ENCODE results near the gene EI24.
A peak's percentile ranks its signal among the peaks of the same experiment; 100 is the strongest.
"Not testable (repeated sequence)": the region's sequence is repeated elsewhere in the genome, so short reads cannot be mapped to it uniquely, and the experiment has no call there.

The EI24 gene

GRCh38 chr11:125569915-125570621 is 791 bp downstream of the EI24 start:
- no peak overlapping the region for H4K8ac ChIP-seq (ENCODE audit: low read depth, low read length)
- peaks cover 14% of the 10 kb centered on the region for H3K79me2 ChIP-seq (ENCODE audit: control insufficient read depth, insufficient read depth, low read length)
- H3K9ac ChIP-seq (ENCODE audit: low read length): peak overlapping the region; percentile 100
- peak; percentile 13 for DNase-seq
- peak overlapping the region; percentile 99 for H3K4me3 ChIP-seq (ENCODE audit: low read length)
- H4K5ac ChIP-seq (ENCODE audit: low read length): no peak overlapping the region
- peak overlapping the region; percentile 73 for H2BK5ac ChIP-seq (ENCODE audit: low read length)
- peaks cover 1% of the 10 kb centered on the region for H3K36me3 ChIP-seq (ENCODE audit: control insufficient read depth, insufficient read depth, low read length)
- H3K18ac ChIP-seq (ENCODE audit: low read length): peak overlapping the region; percentile 64
- H3K27ac ChIP-seq (ENCODE audit: low read depth, low read length): no peak overlapping the region
- peaks cover 12% of the 10 kb centered on the region for H3K79me1 ChIP-seq (ENCODE audit: low read length)
- peak overlapping the region; percentile 95 for H3K4ac ChIP-seq (ENCODE audit: low read depth, low read length)
- H2BK15ac ChIP-seq (replicated peaks; ENCODE audit: low read depth): no peak overlapping the region
- no peaks in the 10 kb centered on the region for H3K27me3 ChIP-seq (ENCODE audit: insufficient read depth, low read length, poor library complexity)
- peaks cover 4% of the 10 kb centered on the region for H3K4me1 ChIP-seq (ENCODE audit: control insufficient read depth, low read depth, low read length)
- H3K56ac ChIP-seq (ENCODE audit: low read length): peak overlapping the region; percentile 99
- H2BK120ac ChIP-seq (ENCODE audit: low read depth, low read length): no peak overlapping the region
- WGBS (ENCODE audit: extremely low coverage, insufficient coverage, low lambda C conversion rate): no CpG with 5 or more reads among the region's 9 CpGs
- H3K23ac ChIP-seq (ENCODE audit: low read length): peak overlapping the region; percentile 94
- peak overlapping the region; percentile 99 for H3K4me2 ChIP-seq (ENCODE audit: low read length)
- H2AK5ac ChIP-seq (ENCODE audit: low read length): peak overlapping the region; percentile 65

GRCh38 chr11:125570952-125571351 is 1.7 kb downstream of the EI24 start:
- no peak overlapping the region for H2BK15ac ChIP-seq (replicated peaks; ENCODE audit: low read depth)
- H4K8ac ChIP-seq (ENCODE audit: low read depth, low read length): no peak overlapping the region
- H3K79me1 ChIP-seq (ENCODE audit: low read length): peaks cover 12% of the 10 kb centered on the region
- H3K4me2 ChIP-seq (ENCODE audit: low read length): no peak overlapping the region
- H4K5ac ChIP-seq (ENCODE audit: low read length): no peak overlapping the region
- H3K56ac ChIP-seq (ENCODE audit: low read length): no peak overlapping the region
- no peak overlapping the region for H3K18ac ChIP-seq (ENCODE audit: low read length)
- no peak overlapping the region for H3K23ac ChIP-seq (ENCODE audit: low read length)
- no peak overlapping the region for H3K27ac ChIP-seq (ENCODE audit: low read depth, low read length)
- H3K36me3 ChIP-seq (ENCODE audit: control insufficient read depth, insufficient read depth, low read length): peaks cover 4% of the 10 kb centered on the region
- peak overlapping the region; percentile 10 for H3K9ac ChIP-seq (ENCODE audit: low read length)
- H2AK5ac ChIP-seq (ENCODE audit: low read length): no peak overlapping the region
- no peak overlapping the region for H3K4me3 ChIP-seq (ENCODE audit: low read length)
- H3K79me2 ChIP-seq (ENCODE audit: control insufficient read depth, insufficient read depth, low read length): peaks cover 14% of the 10 kb centered on the region
- H3K4me1 ChIP-seq (ENCODE audit: control insufficient read depth, low read depth, low read length): peaks cover 4% of the 10 kb centered on the region
- no peaks in the 10 kb centered on the region for H3K27me3 ChIP-seq (ENCODE audit: insufficient read depth, low read length, poor library complexity)
- H2BK120ac ChIP-seq (ENCODE audit: low read depth, low read length): no peak overlapping the region
- WGBS (ENCODE audit: extremely low coverage, insufficient coverage, low lambda C conversion rate): 100% methylated on average over 1 of the region's 2 CpGs
- no peak overlapping the region for H2BK5ac ChIP-seq (ENCODE audit: low read length)
- no peak for DNase-seq
- no peak overlapping the region for H3K4ac ChIP-seq (ENCODE audit: low read depth, low read length)

- H3K23ac ChIP-seq (ENCODE audit: low read length): no peak overlapping the region
- H2AK5ac ChIP-seq (ENCODE audit: low read length): no peak overlapping the region
- H3K18ac ChIP-seq (ENCODE audit: low read length): no peak overlapping the region
- no peak overlapping the region for H3K27ac ChIP-seq (ENCODE audit: low read depth, low read length)
- no peak overlapping the region for H2BK15ac ChIP-seq (replicated peaks; ENCODE audit: low read depth)
- no CpG with 5 or more reads among the region's 5 CpGs for WGBS (ENCODE audit: extremely low coverage, insufficient coverage, low lambda C conversion rate)
- H3K9ac ChIP-seq (ENCODE audit: low read length): no peak overlapping the region
- no peak overlapping the region for H3K4me3 ChIP-seq (ENCODE audit: low read length)
- H3K4ac ChIP-seq (ENCODE audit: low read depth, low read length): no peak overlapping the region
- no peak overlapping the region for H2BK5ac ChIP-seq (ENCODE audit: low read length)
- no peak overlapping the region for H2BK120ac ChIP-seq (ENCODE audit: low read depth, low read length)
- H3K56ac ChIP-seq (ENCODE audit: low read length): no peak overlapping the region
- H3K79me1 ChIP-seq (ENCODE audit: low read length): peaks cover 12% of the 10 kb centered on the region
- H4K5ac ChIP-seq (ENCODE audit: low read length): no peak overlapping the region
- H4K8ac ChIP-seq (ENCODE audit: low read depth, low read length): no peak overlapping the region
- no peak overlapping the region for H3K4me2 ChIP-seq (ENCODE audit: low read length)
- no peak for DNase-seq
- H3K4me1 ChIP-seq (ENCODE audit: control insufficient read depth, low read depth, low read length): peaks cover 4% of the 10 kb centered on the region
- peaks cover 7% of the 10 kb centered on the region for H3K36me3 ChIP-seq (ENCODE audit: control insufficient read depth, insufficient read depth, low read length)
- H3K27me3 ChIP-seq (ENCODE audit: insufficient read depth, low read length, poor library complexity): no peaks in the 10 kb centered on the region
- peaks cover 14% of the 10 kb centered on the region for H3K79me2 ChIP-seq (ENCODE audit: control insufficient read depth, insufficient read depth, low read length)
Measured at GRCh38 chr11:125572916-125573315, 3.6 kb downstream of the EI24 start.

- not testable (repeated sequence) for H4K8ac ChIP-seq (ENCODE audit: low read depth, low read length); H3K4me1 ChIP-seq (ENCODE audit: control insufficient read depth, low read depth, low read length); H2BK5ac ChIP-seq (ENCODE audit: low read length); H3K27me3 ChIP-seq (ENCODE audit: insufficient read depth, low read length, poor library complexity); H2AK5ac ChIP-seq (ENCODE audit: low read length); H3K23ac ChIP-seq (ENCODE audit: low read length); H3K18ac ChIP-seq (ENCODE audit: low read length); H3K4ac ChIP-seq (ENCODE audit: low read depth, low read length); H2BK15ac ChIP-seq (replicated peaks; ENCODE audit: low read depth); H3K56ac ChIP-seq (ENCODE audit: low read length); H3K79me1 ChIP-seq (ENCODE audit: low read length); H3K4me3 ChIP-seq (ENCODE audit: low read length); H3K4me2 ChIP-seq (ENCODE audit: low read length); H3K79me2 ChIP-seq (ENCODE audit: control insufficient read depth, insufficient read depth, low read length); H3K9ac ChIP-seq (ENCODE audit: low read length); H3K27ac ChIP-seq (ENCODE audit: low read depth, low read length); DNase-seq; H4K5ac ChIP-seq (ENCODE audit: low read length); H2BK120ac ChIP-seq (ENCODE audit: low read depth, low read length)
- no CpG with 5 or more reads among the region's 14 CpGs for WGBS (ENCODE audit: extremely low coverage, insufficient coverage, low lambda C conversion rate)
- H3K36me3 ChIP-seq (ENCODE audit: control insufficient read depth, insufficient read depth, low read length): peaks cover 19% of the 10 kb centered on the region
Measured at GRCh38 chr11:125577181-125577580, 7.9 kb downstream of the EI24 start.

GRCh38 chr11:125578783-125579182 is 9.5 kb downstream of the EI24 start:
- Histone ChIP-seq H3K36me3 (ENCODE audit: control insufficient read depth, insufficient read depth, low read length) (peaks cover 19% of the 10 kb centered on the region), H3K27ac (ENCODE audit: low read depth, low read length) (no peak overlapping the region), H3K4me1 (ENCODE audit: control insufficient read depth, low read depth, low read length) (no peaks in the 10 kb centered on the region), H2BK120ac (ENCODE audit: low read depth, low read length) (no peak overlapping the region), H4K8ac (ENCODE audit: low read depth, low read length) (no peak overlapping the region), H2BK5ac (ENCODE audit: low read length) (no peak overlapping the region), H3K4me3 (ENCODE audit: low read length) (no peak overlapping the region), H3K4me2 (ENCODE audit: low read length) (no peak overlapping the region), H3K79me1 (ENCODE audit: low read length) (no peaks in the 10 kb centered on the region), H2AK5ac (ENCODE audit: low read length) (no peak overlapping the region), H3K9ac (ENCODE audit: low read length) (no peak overlapping the region), H2BK15ac (replicated peaks; ENCODE audit: low read depth) (no peak overlapping the region), H3K56ac (ENCODE audit: low read length) (no peak overlapping the region), H3K23ac (ENCODE audit: low read length) (no peak overlapping the region), H3K4ac (ENCODE audit: low read depth, low read length) (no peak overlapping the region), H4K5ac (ENCODE audit: low read length) (no peak overlapping the region), H3K18ac (ENCODE audit: low read length) (no peak overlapping the region), H3K79me2 (ENCODE audit: control insufficient read depth, insufficient read depth, low read length) (no peaks in the 10 kb centered on the region), H3K27me3 (ENCODE audit: insufficient read depth, low read length, poor library complexity) (no peaks in the 10 kb centered on the region)
- WGBS (ENCODE audit: extremely low coverage, insufficient coverage, low lambda C conversion rate): no CpG with 5 or more reads among the region's 2 CpGs
- DNase-seq: no peak

GRCh38 chr11:125579811-125580210 is 10.5 kb downstream of the EI24 start:
- H3K4me1 ChIP-seq (ENCODE audit: control insufficient read depth, low read depth, low read length): no peaks in the 10 kb centered on the region
- no peak overlapping the region for H2BK120ac ChIP-seq (ENCODE audit: low read depth, low read length)
- H3K23ac ChIP-seq (ENCODE audit: low read length): no peak overlapping the region
- H3K9ac ChIP-seq (ENCODE audit: low read length): no peak overlapping the region
- H4K5ac ChIP-seq (ENCODE audit: low read length): no peak overlapping the region
- no CpG with 5 or more reads among the region's 5 CpGs for WGBS (ENCODE audit: extremely low coverage, insufficient coverage, low lambda C conversion rate)
- H4K8ac ChIP-seq (ENCODE audit: low read depth, low read length): no peak overlapping the region
- no peaks in the 10 kb centered on the region for H3K79me2 ChIP-seq (ENCODE audit: control insufficient read depth, insufficient read depth, low read length)
- H2AK5ac ChIP-seq (ENCODE audit: low read length): no peak overlapping the region
- H3K56ac ChIP-seq (ENCODE audit: low read length): no peak overlapping the region
- no peak overlapping the region for H3K27ac ChIP-seq (ENCODE audit: low read depth, low read length)
- no peak overlapping the region for H2BK15ac ChIP-seq (replicated peaks; ENCODE audit: low read depth)
- H3K4me2 ChIP-seq (ENCODE audit: low read length): no peak overlapping the region
- DNase-seq: no peak
- H3K27me3 ChIP-seq (ENCODE audit: insufficient read depth, low read length, poor library complexity): no peaks in the 10 kb centered on the region
- no peak overlapping the region for H3K4ac ChIP-seq (ENCODE audit: low read depth, low read length)
- H3K18ac ChIP-seq (ENCODE audit: low read length): no peak overlapping the region
- H3K36me3 ChIP-seq (ENCODE audit: control insufficient read depth, insufficient read depth, low read length): peaks cover 20% of the 10 kb centered on the region
- H3K79me1 ChIP-seq (ENCODE audit: low read length): no peaks in the 10 kb centered on the region
- no peak overlapping the region for H2BK5ac ChIP-seq (ENCODE audit: low read length)
- H3K4me3 ChIP-seq (ENCODE audit: low read length): no peak overlapping the region

Data from mesendoderm (in vitro differentiated cells).